ENCODE results near the gene FOXO4.

DNA sequence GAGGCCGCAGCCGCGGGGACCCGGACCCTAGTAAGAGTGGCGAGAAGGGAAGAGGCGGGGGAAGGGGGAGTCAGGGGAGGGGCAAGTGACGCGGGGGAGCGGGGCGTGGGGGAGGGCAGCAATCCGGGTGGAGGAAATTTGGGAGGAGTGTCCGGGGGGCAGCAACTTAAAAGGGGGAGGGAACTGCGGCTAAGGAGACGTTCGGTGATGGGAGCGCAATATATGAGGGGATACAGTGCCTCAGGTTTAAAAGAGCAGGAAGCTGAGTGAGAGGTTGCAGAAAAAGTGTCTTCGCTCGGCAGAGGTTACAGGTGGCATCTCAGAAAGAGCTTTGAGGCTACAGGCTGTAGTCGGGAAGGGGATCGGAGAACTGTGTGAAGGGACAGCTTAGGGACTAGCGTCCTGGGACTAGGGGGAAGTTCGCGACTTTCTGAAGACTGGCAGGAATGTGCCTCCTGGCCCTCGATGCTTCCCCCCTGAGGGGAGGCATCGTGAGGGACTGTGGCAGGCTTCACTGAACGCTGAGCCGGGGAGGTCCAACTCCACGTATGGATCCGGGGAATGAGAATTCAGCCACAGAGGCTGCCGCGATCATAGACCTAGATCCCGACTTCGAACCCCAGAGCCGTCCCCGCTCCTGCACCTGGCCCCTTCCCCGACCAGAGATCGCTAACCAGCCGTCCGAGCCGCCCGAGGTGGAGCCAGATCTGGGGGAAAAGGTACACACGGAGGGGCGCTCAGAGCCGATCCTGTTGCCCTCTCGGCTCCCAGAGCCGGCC, 519 bp downstream of the FOXO4 start:
- TF ChIP-seq ZNF274 (IDR thresholded peaks at IDR 0.05; ENCODE audit: low read depth, low read length), result no peak
- TF ChIP-seq YY1 (IDR thresholded peaks at IDR 0.05; ENCODE audit: insufficient read depth, insufficient read length), result no peak
- TF ChIP-seq SUZ12 (IDR thresholded peaks at IDR 0.05; ENCODE audit: extremely low read depth, insufficient read depth, insufficient read length), result no peak
